AG09319 (cell line): ENCODE data around the gene BCL2L13.
"Not testable (repeated sequence)": the region's sequence is repeated elsewhere in the genome, so short reads cannot be mapped to it uniquely, and the experiment has no call there.

Source experiments
- DNase-seq: peaks from one replicate; pipeline ENCODE4 v3.0.0-alpha.2; 2010; ENCODE audit warnings: low read depth; ENCODE audit errors: extremely low read depth
- CTCF ChIP-seq: IDR thresholded peaks from 2 replicates; pipeline ENCODE4 v1.5.1; 2011; ENCODE audit warnings: low read depth, mild to moderate bottlenecking, inconsistent platforms, low read length, moderate library complexity

The BCL2L13 gene

GRCh38 chr22:17637490-17638181, 921 bp upstream of the BCL2L13 start:
- DNase-seq, result no peak
- no peak for TF ChIP-seq CTCF

GRCh38 chr22:17638182-17638431, 450 bp upstream of the BCL2L13 start:
- DNase-seq, result no peak
- TF ChIP-seq CTCF, result peak; percentile 14; the same call in 1 of the 2 replicates

GRCh38 chr22:17639247-17639741, 737 bp downstream of the BCL2L13 start:
- TF ChIP-seq CTCF, result no peak
- DNase-seq, result peak; percentile 50

DNA sequence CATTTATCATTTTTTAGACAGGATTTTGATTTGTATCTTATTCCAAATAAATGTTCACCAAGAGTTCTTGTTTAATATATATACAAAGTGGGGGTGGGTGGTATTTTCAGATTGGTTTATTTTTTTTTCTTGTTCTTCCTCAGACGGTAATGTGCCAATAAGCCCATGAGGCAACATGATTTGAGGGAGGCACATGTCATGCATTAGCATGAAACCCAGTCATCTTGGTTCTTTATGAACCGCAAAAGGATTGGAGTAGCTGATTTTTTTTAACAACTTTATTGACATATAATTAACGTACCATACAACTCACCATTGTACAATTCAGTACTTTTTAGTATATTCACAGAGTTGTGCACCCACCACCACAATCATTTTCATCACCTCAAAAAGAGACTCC, 2.7 kb downstream of the BCL2L13 start:
- no peak for TF ChIP-seq CTCF
- no peak for DNase-seq

DNA sequence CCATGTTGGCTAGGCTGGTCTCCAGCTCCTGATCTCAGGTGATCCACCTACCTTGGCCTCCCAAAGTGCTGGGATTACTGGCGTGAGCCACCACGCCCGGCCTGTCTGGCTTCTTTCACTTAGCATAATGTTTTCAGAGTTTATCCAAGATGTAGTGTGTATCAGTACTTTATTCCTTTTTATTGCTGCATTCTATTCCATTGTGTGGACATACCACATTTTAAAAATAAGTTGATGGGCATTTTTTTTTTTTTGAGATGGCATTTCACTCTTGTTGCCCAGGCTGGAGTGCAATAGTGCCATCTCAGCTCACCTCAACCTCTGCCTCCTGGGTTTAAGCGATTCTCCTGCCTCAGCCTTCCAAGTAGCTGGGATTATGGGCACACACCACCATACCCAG, 3.8 kb downstream of the BCL2L13 start:
- not testable (repeated sequence) for DNase-seq

DNA sequence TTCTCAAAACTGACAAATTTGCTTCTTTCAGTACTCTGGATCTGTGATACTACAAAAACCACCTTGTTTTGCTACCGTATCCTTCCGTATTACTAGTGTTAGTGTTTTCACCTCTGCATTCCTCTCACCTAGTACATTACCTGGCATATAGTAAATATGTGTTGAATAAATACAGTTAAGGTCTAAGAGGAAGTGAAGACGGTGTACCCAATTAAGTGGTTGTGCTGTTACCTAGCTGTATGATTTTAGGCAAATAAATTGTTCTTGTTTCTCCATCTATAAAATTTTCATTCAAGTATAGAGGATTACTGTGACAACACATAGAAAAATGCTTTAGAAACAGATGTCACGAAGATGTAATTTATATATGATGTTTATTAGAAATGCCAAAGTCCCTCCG, 8.9 kb downstream of the BCL2L13 start:
- no peak for TF ChIP-seq CTCF

GRCh38 chr22:17647991-17648390, 9.4 kb downstream of the BCL2L13 start:
- no peak for TF ChIP-seq CTCF
- DNase-seq, result no peak

More for the DNA sequence above, 8.9 kb downstream of the BCL2L13 start:
- no peak for DNase-seq

DNA sequence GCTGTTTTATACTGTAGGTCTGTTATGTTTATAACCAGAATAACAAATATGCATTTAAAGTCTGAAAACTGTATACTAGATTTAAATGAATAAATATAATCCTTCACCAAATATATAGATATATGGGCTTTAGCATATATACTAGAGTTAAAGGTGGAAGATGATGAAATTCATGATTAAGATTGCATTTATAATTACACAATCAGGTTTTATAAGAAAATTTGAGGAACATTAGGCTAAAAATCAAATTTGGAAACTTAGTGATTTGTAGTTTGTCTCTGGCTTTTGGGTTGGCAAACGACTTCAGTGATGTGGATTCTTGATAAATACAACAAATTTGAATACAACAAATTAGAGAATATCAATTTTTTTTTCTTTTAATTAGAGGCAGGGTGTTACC, 10.0 kb downstream of the BCL2L13 start:
- no peak for TF ChIP-seq CTCF
- no peak for DNase-seq
